HG02852 (cell line): Measurements from ENCODE around the gene PLPPR1.
"Not testable (repeated sequence)": the region's sequence is repeated elsewhere in the genome, so short reads cannot be mapped to it uniquely, and the experiment has no call there.

ENCODE experiments used
- ATAC-seq: cut with Tn5 transposase; IDR thresholded peaks from one replicate; pipeline ENCODE4 v1.9.1; 2021; ENCODE audit warnings: mild to moderate bottlenecking, moderate library complexity; ENCODE audit not compliant: unreplicated experiment

PLPPR1 gene

GRCh38 chr9:101039581-101039980 is 11.1 kb downstream of the PLPPR1 start:
- ATAC-seq = not testable (repeated sequence)

- no peak for ATAC-seq
Observed at GRCh38 chr9:101047848-101048397, 19.4 kb downstream of the PLPPR1 start.

- ATAC-seq = no peak
Observed at GRCh38 chr9:101050650-101051049, 22.1 kb downstream of the PLPPR1 start.

GRCh38 chr9:101054657-101055056 is 26.1 kb downstream of the PLPPR1 start:
- ATAC-seq = no peak

- ATAC-seq = no peak
Observed at GRCh38 chr9:101055516-101055915, 27.0 kb downstream of the PLPPR1 start.

GRCh38 chr9:101062686-101063085 is 34.2 kb downstream of the PLPPR1 start:
- no peak for ATAC-seq

GRCh38 chr9:101063192-101063591 is 34.7 kb downstream of the PLPPR1 start:
- no peak for ATAC-seq

GRCh38 chr9:101064206-101064605 is 35.7 kb downstream of the PLPPR1 start:
- no peak for ATAC-seq

- ATAC-seq = no peak
Observed at GRCh38 chr9:101065930-101066329, 37.4 kb downstream of the PLPPR1 start.

- ATAC-seq = no peak
Observed at GRCh38 chr9:101068696-101069095, 40.2 kb downstream of the PLPPR1 start.

- no peak for ATAC-seq
Observed at GRCh38 chr9:101072259-101072658, 43.7 kb downstream of the PLPPR1 start.

GRCh38 chr9:101073122-101073521 is 44.6 kb downstream of the PLPPR1 start:
- no peak for ATAC-seq

GRCh38 chr9:101081641-101082040 is 53.1 kb downstream of the PLPPR1 start:
- no peak for ATAC-seq

- ATAC-seq = no peak
Observed at GRCh38 chr9:101083448-101084202, 55.1 kb downstream of the PLPPR1 start.

GRCh38 chr9:101087426-101087825 is 58.9 kb downstream of the PLPPR1 start:
- ATAC-seq = no peak

- no peak for ATAC-seq
Observed at GRCh38 chr9:101092922-101093321, 64.4 kb downstream of the PLPPR1 start.

- ATAC-seq = no peak
Observed at GRCh38 chr9:101093620-101094019, 65.1 kb downstream of the PLPPR1 start.

- ATAC-seq = no peak
Observed at GRCh38 chr9:101094686-101095085, 66.2 kb downstream of the PLPPR1 start.

- ATAC-seq = no peak
Observed at GRCh38 chr9:101097210-101097609, 68.7 kb downstream of the PLPPR1 start.

GRCh38 chr9:101098392-101098791 is 69.9 kb downstream of the PLPPR1 start:
- ATAC-seq = no peak

- no peak for ATAC-seq
Observed at GRCh38 chr9:101114317-101114716, 85.8 kb downstream of the PLPPR1 start.

- no peak for ATAC-seq
Observed at GRCh38 chr9:101115102-101115501, 86.6 kb downstream of the PLPPR1 start.

- no peak for ATAC-seq
Observed at GRCh38 chr9:101117161-101117560, 88.6 kb downstream of the PLPPR1 start.
